ENCODE results near the gene VPS13C. TPM values are rescaled to one million over a fixed set of nuclear protein-coding genes. Genes with fewer than 3 reads are reported as not detected.
"Not testable (repeated sequence)": the region's sequence is repeated elsewhere in the genome, so short reads cannot be mapped to it uniquely, and the experiment has no call there.

Gene VPS13C
- total RNA-seq, 4 donors from 2014 or later = 29.0 to 38.2 (median 36.1) TPM

GRCh38 chr15:62050115-62050514 lies 10.1 kb downstream of the VPS13C start:
- no peak for DNase-seq (ENCODE audit: low spot score in 2 of 2)
- TF ChIP-seq CTCF (IDR thresholded peaks at IDR 0.05) = no peak
- TF ChIP-seq POLR2A (IDR thresholded peaks at IDR 0.05) = no peak
- H3K4me3 ChIP-seq (ENCODE audit: low read depth, poor library complexity, severe bottlenecking) = no peak overlapping the region
- intact Hi-C loops (cut with DNase I; ENCODE audit: low total_unique reads) = no loop called here
- WGBS, 2 donors = 91 to 97% methylated on average over 1 of the region's 1 CpG

GRCh38 chr15:62048254-62048653 lies 12.0 kb downstream of the VPS13C start:
- DNase-seq (ENCODE audit: low spot score in 2 of 2); H3K4me3 ChIP-seq (ENCODE audit: low read depth, poor library complexity, severe bottlenecking); intact Hi-C loops (cut with DNase I; ENCODE audit: low total_unique reads): not testable (repeated sequence)
- 98 to 99% methylated on average over 4 of the region's 4 CpGs for WGBS, 2 donors

- no peak for DNase-seq (ENCODE audit: low spot score in 2 of 2)
- intact Hi-C loops (cut with DNase I; ENCODE audit: low total_unique reads) = no loop called here
- 82 to 88% methylated on average over 2 of the region's 2 CpGs for WGBS, 2 donors
- TF ChIP-seq POLR2A (IDR thresholded peaks at IDR 0.05) (no peak), CTCF (IDR thresholded peaks at IDR 0.05) (no peak)
- H3K4me3 ChIP-seq (ENCODE audit: low read depth, poor library complexity, severe bottlenecking) = no peak overlapping the region
Measured at GRCh38 chr15:62047282-62047827, 12.9 kb downstream of the VPS13C start.

- intact Hi-C loops (cut with DNase I; ENCODE audit: low total_unique reads) = no loop called here
- no peak for DNase-seq (ENCODE audit: low spot score in 2 of 2)
- H3K4me3 ChIP-seq (ENCODE audit: low read depth, poor library complexity, severe bottlenecking) = no peak overlapping the region
- TF ChIP-seq POLR2A (IDR thresholded peaks at IDR 0.05) (no peak), CTCF (IDR thresholded peaks at IDR 0.05) (no peak)
- 81 to 88% methylated on average over 5 of the region's 5 CpGs for WGBS, 2 donors
Measured at GRCh38 chr15:62046078-62046743, 14.0 kb downstream of the VPS13C start.

- intact Hi-C loops (cut with DNase I; ENCODE audit: low total_unique reads) = no loop called here
- 46 to 51% methylated on average over 2 of the region's 2 CpGs for WGBS, 2 donors
- no peak overlapping the region for H3K4me3 ChIP-seq (ENCODE audit: low read depth, poor library complexity, severe bottlenecking)
- no peak for DNase-seq (ENCODE audit: low spot score in 2 of 2)
- TF ChIP-seq CTCF (IDR thresholded peaks at IDR 0.05) = no peak
- TF ChIP-seq POLR2A (IDR thresholded peaks at IDR 0.05) = no peak
Measured at GRCh38 chr15:62035256-62035924, 24.9 kb downstream of the VPS13C start.

- H3K4me3 ChIP-seq (ENCODE audit: low read depth, poor library complexity, severe bottlenecking) = no peak overlapping the region
- TF ChIP-seq POLR2A (IDR thresholded peaks at IDR 0.05) (no peak), CTCF (IDR thresholded peaks at IDR 0.05) (no peak)
- intact Hi-C loops (cut with DNase I; ENCODE audit: low total_unique reads) = no loop called here
- 89 to 92% methylated on average over 5 of the region's 5 CpGs for WGBS, 2 donors
- DNase-seq (ENCODE audit: low spot score in 2 of 2) = no peak
Measured at GRCh38 chr15:62027916-62028315, 32.3 kb downstream of the VPS13C start.
